Neural cell (in vitro differentiated cells): ENCODE data around the gene SMIM14. TPM values are rescaled to one million over a fixed set of nuclear protein-coding genes. Genes with fewer than 3 reads are reported as not detected.

Experiments used
- H2AFZ ChIP-seq: fragments of 200-600, 300-800 bp; sonication (generic), shearing (Covaris generic); 2 replicates; pipeline ENCODE4 v1.6.0; 2014; ENCODE audit warnings: low read depth, mild to moderate bottlenecking, antibody characterized with exemption, low read length, moderate library complexity
- H3F3A ChIP-seq: fragments of 200-600 bp; shearing (Covaris generic); 2 replicates; pipeline ENCODE4 v1.6.1; 2016; ENCODE audit warnings: mild to moderate bottlenecking, moderate library complexity, mixed read lengths, antibody characterized with exemption, low read length; ENCODE audit not compliant: insufficient read depth, poor library complexity, severe bottlenecking
- H3K27ac ChIP-seq: fragments of 200-600, 300-800 bp; sonication (generic), shearing (Covaris generic); 2 replicates; pipeline ENCODE4 v1.5.1; 2014; ENCODE audit warnings: mild to moderate bottlenecking, low read length, moderate library complexity
- H3K27me3 ChIP-seq: fragments of 300-800, 200-600 bp; sonication (generic), shearing (Covaris generic); 2 replicates; pipeline ENCODE4 v1.6.0; 2014; ENCODE audit warnings: mild to moderate bottlenecking, low read depth, low read length, moderate library complexity; ENCODE audit not compliant: insufficient read depth
- H3K36me3 ChIP-seq: fragments of 300-800, 200-600 bp; sonication (generic), shearing (Covaris generic); 2 replicates; pipeline ENCODE4 v1.5.1; 2014; ENCODE audit warnings: mild to moderate bottlenecking, antibody characterized with exemption, low read length, moderate library complexity; ENCODE audit not compliant: insufficient read depth
- H3K4me2 ChIP-seq: fragments of 300-800, 200-600 bp; sonication (generic), shearing (Covaris generic); 2 replicates; pipeline ENCODE4 v1.6.0; 2014; ENCODE audit warnings: mild to moderate bottlenecking, low read length
- H3K4me3 ChIP-seq: fragments of 300-800, 200-600 bp; sonication (generic), shearing (Covaris generic); 2 replicates; pipeline ENCODE4 v1.5.1; 2014; ENCODE audit warnings: mild to moderate bottlenecking, low read length, moderate library complexity
- H3K79me2 ChIP-seq: fragments of 200-600 bp; shearing (Covaris generic); replicated peaks from 2 replicates; pipeline ENCODE4 v1.6.0; 2014; ENCODE audit warnings: mild to moderate bottlenecking, low read length, moderate library complexity; ENCODE audit not compliant: insufficient read depth
- H3K9ac ChIP-seq: fragments of 300-800, 200-600 bp; sonication (generic), shearing (Covaris generic); 2 replicates; pipeline ENCODE4 v1.6.1; 2016; ENCODE audit warnings: mild to moderate bottlenecking, low read length, mixed read lengths
- H3K9me2 ChIP-seq: fragments of 200-600 bp; shearing (Covaris generic); 2 replicates; pipeline ENCODE4 v1.6.1; 2016; ENCODE audit warnings: mild to moderate bottlenecking, low read length, mixed read lengths; ENCODE audit not compliant: insufficient read depth
- H3K9me3 ChIP-seq: fragments of 200-600, 300-800 bp; sonication (generic), shearing (Covaris generic); 2 replicates; pipeline ENCODE4 v1.6.1; 2016; ENCODE audit warnings: mild to moderate bottlenecking, mixed run types, low read length, moderate library complexity, mixed read lengths
- H4K20me1 ChIP-seq: fragments of 200-600 bp; shearing (Covaris generic); 2 replicates; pipeline ENCODE4 v1.6.1; 2016; ENCODE audit warnings: mild to moderate bottlenecking, mixed run types; ENCODE audit not compliant: insufficient read depth
- CTCF ChIP-seq: fragments of 450-650 bp; IDR thresholded peaks from 2 replicates; pipeline ENCODE4 v1.5.1; 2014; ENCODE audit warnings: antibody characterized with exemption, mild to moderate bottlenecking, moderate library complexity; ENCODE audit not compliant: poor library complexity, severe bottlenecking
- EP300 ChIP-seq: fragments of 450-650 bp; conservative IDR thresholded peaks from 2 replicates; pipeline ENCODE4 v1.6.1; 2014; ENCODE audit warnings: antibody characterized with exemption, mild to moderate bottlenecking, moderate library complexity; ENCODE audit not compliant: poor library complexity, severe bottlenecking
- EZH2 ChIP-seq: fragments of 200-600, 300-800 bp; shearing (Covaris generic), sonication (generic); IDR thresholded peaks from 2 replicates; pipeline ENCODE4 v1.6.1; 2014; ENCODE audit warnings: antibody characterized with exemption, low read length, borderline replicate concordance, mild to moderate bottlenecking; ENCODE audit not compliant: insufficient read depth, poor library complexity, severe bottlenecking
- MXI1 ChIP-seq: fragments of 450-650 bp; conservative IDR thresholded peaks from 2 replicates; pipeline ENCODE4 v1.6.1; 2014; ENCODE audit warnings: antibody characterized with exemption, mild to moderate bottlenecking; ENCODE audit not compliant: poor library complexity, severe bottlenecking
- POLR2AphosphoS5 ChIP-seq: IDR thresholded peaks from 2 replicates; pipeline ENCODE4 v1.6.1; 2012
- RAD21 ChIP-seq: fragments of 450-650 bp; conservative IDR thresholded peaks from 2 replicates; pipeline ENCODE4 v1.6.1; 2014; ENCODE audit warnings: antibody characterized with exemption, mild to moderate bottlenecking, moderate library complexity
- REST ChIP-seq: IDR thresholded peaks from 2 replicates; pipeline ENCODE4 v1.6.1; 2012; ENCODE audit warnings: borderline replicate concordance
- SMC3 ChIP-seq: fragments of 450-650 bp; conservative IDR thresholded peaks from 2 replicates; pipeline ENCODE4 v1.6.1; 2014; ENCODE audit warnings: antibody characterized with exemption, mild to moderate bottlenecking, moderate library complexity; ENCODE audit not compliant: poor library complexity
- TAF1 ChIP-seq: IDR thresholded peaks from 2 replicates; pipeline ENCODE4 v1.6.1; 2012; ENCODE audit warnings: low read depth
- polyA plus RNA-seq: library from polyadenylated mRNA; depleted of rRNA; stranded (reverse); fragments of >200 nt; gene quantifications from 2 replicates; pipeline ENCODE4 v1.2.3, GENCODE V29; 2014

The SMIM14 gene
- polyA plus RNA-seq, 1 donor from 2014 or later: 55.6 TPM

GRCh38 chr4:39525822-39526690 lies 112.6 kb downstream of the SMIM14 start:
- peak overlapping the region; percentile 90 for H2AFZ ChIP-seq
- H3F3A ChIP-seq: peaks cover 5% of the 10 kb centered on the region
- H3K4me2 ChIP-seq: peak overlapping the region; percentile 26
- peak overlapping the region; percentile 90 for H3K27ac ChIP-seq
- H3K4me3 ChIP-seq: peak overlapping the region; percentile 96
- no peak for TF ChIP-seq POLR2AphosphoS5
- TF ChIP-seq RAD21: no peak
- TF ChIP-seq SMC3: no peak
- TF ChIP-seq MXI1: no peak
- TF ChIP-seq REST: no peak
- no peak for TF ChIP-seq TAF1
- TF ChIP-seq EP300: no peak
- no peak for TF ChIP-seq EZH2
- no peak for TF ChIP-seq CTCF
- peaks cover 43% of the 10 kb centered on the region for H3K79me2 ChIP-seq
- peak overlapping the region; percentile 89 for H3K9ac ChIP-seq
- peaks cover 4% of the 10 kb centered on the region for H3K9me3 ChIP-seq
- H3K27me3 ChIP-seq: no peaks in the 10 kb centered on the region
- no peaks in the 10 kb centered on the region for H3K9me2 ChIP-seq
- no peaks in the 10 kb centered on the region for H3K36me3 ChIP-seq
- no peaks in the 10 kb centered on the region for H4K20me1 ChIP-seq

- H3K27me3 ChIP-seq: no peaks in the 10 kb centered on the region
- no peaks in the 10 kb centered on the region for H3K36me3 ChIP-seq
- no peaks in the 10 kb centered on the region for H4K20me1 ChIP-seq
- H3K79me2 ChIP-seq: peaks cover 45% of the 10 kb centered on the region
- H3K9ac ChIP-seq: no peak overlapping the region
- H3K9me2 ChIP-seq: no peaks in the 10 kb centered on the region
- no peak overlapping the region for H3K27ac ChIP-seq
- no peaks in the 10 kb centered on the region for H3K9me3 ChIP-seq
- no peak for TF ChIP-seq MXI1
- no peak for TF ChIP-seq RAD21
- TF ChIP-seq CTCF: no peak
- TF ChIP-seq REST: no peak
- TF ChIP-seq EP300: no peak
- TF ChIP-seq EZH2: no peak
- no peak for TF ChIP-seq POLR2AphosphoS5
- TF ChIP-seq TAF1: no peak
- TF ChIP-seq SMC3: no peak
- peak overlapping the region; percentile 34 for H3K4me3 ChIP-seq
- no peak overlapping the region for H3K4me2 ChIP-seq
- no peak overlapping the region for H2AFZ ChIP-seq
- peaks cover 5% of the 10 kb centered on the region for H3F3A ChIP-seq
Observed at GRCh38 chr4:39524161-39524957, 114.3 kb downstream of the SMIM14 start.
